ENCODE data around the gene CBL. TPM values are rescaled to one million over a fixed set of nuclear protein-coding genes. Genes with fewer than 3 reads are reported as not detected.

Gene CBL
- polyA plus RNA-seq, 2 of the 4 experiments (the other 2 are of a cell fraction) = 6.0 to 14.1 TPM

GRCh38 chr11:119338965-119339588 is 132.9 kb downstream of the CBL start (continued):
- TF ChIP-seq ATOH8 (CRISPR knock-in tag; IDR thresholded peaks at IDR 0.05; ENCODE audit: low read depth) (no peak), RNF2 (IDR thresholded peaks at IDR 0.05; ENCODE audit: borderline replicate concordance, low read depth) (no peak), GATA3 (IDR thresholded peaks at IDR 0.05; ENCODE audit: borderline replicate concordance) (no peak), MYC (IDR thresholded peaks at IDR 0.05; ENCODE audit: borderline replicate concordance, low read length) (no peak), ELK1 (IDR thresholded peaks at IDR 0.05; ENCODE audit: low read depth, low read length) (no peak)

GRCh38 chr11:119339589-119340334 is 133.6 kb downstream of the CBL start:
- CTCF ChIA-PET = interaction anchor here (0.6 to 9.5 kb wide), 27 partner anchors 8 to 322 kb away, joined by 3 to 160 read pairs (median 4); partner anchors contain the start of genes CBL, RPS25, TRAPPC4 and USP2
- no peak for FAIRE-seq
- peak overlapping the region; percentile 33 for H3K4me3 ChIP-seq

More at GRCh38 chr11:119339589-119340334, 133.6 kb downstream of the CBL start:
- Histone ChIP-seq H3K9me3 (no peaks in the 10 kb centered on the region), H3K4me2 (peak overlapping the region; percentile 78), H3K27ac (peak overlapping the region; percentile 48 to 90; a peak in 5 of 6 replicates), H3K4me1 (peaks cover 19% of the 10 kb centered on the region)
- ATAC-seq (peak; percentile 64 to 76), DNase-seq (ENCODE audit: low read depth in 1 of 2, low spot score in 1 of 2) (no peak)
- WGBS (ENCODE audit: missing lambda C conversion rate) = 50% methylated on average over 27 of the region's 86 CpGs
- no peak for TF ChIP-seq HEYL (CRISPR knock-in tag; IDR thresholded peaks at IDR 0.05)
- no peak for TF ChIP-seq EHF (CRISPR knock-in tag; IDR thresholded peaks at IDR 0.05)
- TF ChIP-seq ELK1 (IDR thresholded peaks at IDR 0.05; ENCODE audit: low read depth, low read length) = no peak
- TF ChIP-seq ZFP36 (IDR thresholded peaks at IDR 0.05; ENCODE audit: borderline replicate concordance, partially characterized antibody) = no peak
- no peak for TF ChIP-seq HOXA7 (CRISPR knock-in tag; IDR thresholded peaks at IDR 0.05)
- peak; percentile 15 for TF ChIP-seq MAX (IDR thresholded peaks at IDR 0.05)
- TF ChIP-seq SMC3 (IDR thresholded peaks at IDR 0.05) = peak; percentile 56
- no peak for TF ChIP-seq SREBF2 (IDR thresholded peaks at IDR 0.05)
- TF ChIP-seq CHD2 (IDR thresholded peaks at IDR 0.05; ENCODE audit: low read length, partially characterized antibody) = no peak
- TF ChIP-seq RFX5 (IDR thresholded peaks at IDR 0.05) = no peak
- TF ChIP-seq CEBPB (IDR thresholded peaks at IDR 0.05) = no peak
- no peak for TF ChIP-seq BHLHE40 (IDR thresholded peaks at IDR 0.05; ENCODE audit: low read depth, low read length)
- no peak for TF ChIP-seq TP53 (CRISPR knock-in tag; IDR thresholded peaks at IDR 0.05)
- no peak for TF ChIP-seq JUNB (IDR thresholded peaks at IDR 0.05)
- no peak for TF ChIP-seq ESRRA (IDR thresholded peaks at IDR 0.05; ENCODE audit: borderline replicate concordance, low read length)
- TF ChIP-seq PBX3 (IDR thresholded peaks at IDR 0.05) = no peak
- no peak for TF ChIP-seq PHF8 (IDR thresholded peaks at IDR 0.05; ENCODE audit: borderline replicate concordance, low read depth)
- no peak for TF ChIP-seq TFCP2L1 (CRISPR knock-in tag; IDR thresholded peaks at IDR 0.05)
- peak; percentile 29 to 39; a peak in 3 of 5 replicates for TF ChIP-seq RAD21 (conservative IDR thresholded peaks at IDR 0.05 in 1 of 2, IDR thresholded peaks at IDR 0.05 in 1 of 2)
- no peak for TF ChIP-seq RARB (CRISPR knock-in tag; IDR thresholded peaks at IDR 0.05)
- TF ChIP-seq RNF2 (IDR thresholded peaks at IDR 0.05; ENCODE audit: borderline replicate concordance, low read depth) = no peak
- no peak for TF ChIP-seq EP300 (IDR thresholded peaks at IDR 0.05)
- no peak for TF ChIP-seq ATOH8 (CRISPR knock-in tag; IDR thresholded peaks at IDR 0.05; ENCODE audit: low read depth)
- no peak for TF ChIP-seq HES2 (IDR thresholded peaks at IDR 0.05)
- no peak for TF ChIP-seq FOSB (CRISPR knock-in tag; IDR thresholded peaks at IDR 0.05)
- TF ChIP-seq CTCF (IDR thresholded peaks at IDR 0.05) = peak; percentile 81
- POLR2A ChIA-PET = interaction anchor here (1.0 kb wide), 1 partner anchor 218 kb away, joined by 3 read pairs; the partner anchor contains the start of gene HINFP

Data from A549 (cell line).